Ascending aorta (tissue), 2 donors: ENCODE results near the gene ARHGAP26. TPM values are rescaled to one million over a fixed set of nuclear protein-coding genes. Genes with fewer than 3 reads are reported as not detected.

ENCODE experiments used
- DNase-seq, 2 donors: peaks; one replicate each; pipeline ENCODE4 v3.0.0-alpha.2; 2019; ENCODE audit warnings: low spot score in 2 of 2
- H3K27ac ChIP-seq, 2 donors: fragments of 200-600 bp; sonication (generic); one replicate each; pipeline ENCODE4 v1.5.1; 2016 to 2017; ENCODE audit warnings: mild to moderate bottlenecking in 1 of 2
- H3K27me3 ChIP-seq: fragments of 200-600 bp; sonication (generic); one replicate; pipeline ENCODE4 v1.5.1; 2017
- H3K36me3 ChIP-seq, 2 donors: fragments of 200-600 bp; sonication (generic); one replicate each; pipeline ENCODE4 v1.5.1; 2016
- H3K4me1 ChIP-seq, 2 donors: fragments of 200-600 bp; sonication (generic); one replicate each; pipeline ENCODE4 v1.5.1; 2016 to 2017; ENCODE audit warnings: mild to moderate bottlenecking in 1 of 2
- H3K4me3 ChIP-seq, 2 donors: fragments of 200-600 bp; sonication (generic); one replicate each; pipeline ENCODE4 v1.5.1; 2016 to 2017; ENCODE audit warnings: mild to moderate bottlenecking in 1 of 2
- H3K9me3 ChIP-seq, 2 donors: fragments of 200-600 bp; sonication (generic); one replicate each; pipeline ENCODE4 v1.5.1; 2016
- CTCF ChIP-seq, 3 experiments: fragments of 200-600 bp in 2 of 3; fragments of 450-650 bp in 1 of 3; sonication (generic) in 2 of 3; IDR thresholded peaks; one replicate each; pipeline ENCODE4 v1.5.1; 2016 to 2019; ENCODE audit warnings: antibody characterized with exemption in 3 of 3, mild to moderate bottlenecking in 1 of 3, moderate library complexity in 1 of 3
- intact Hi-C: fragments of 100-400 bp; cut with DNase I; formaldehyde crosslinking; loops from one replicate; pipeline ENCODE4 v1.15.1; 2023
- total RNA-seq: library from RNA; depleted of rRNA; stranded (reverse); fragments of >200 nt; gene quantifications from one replicate; pipeline ENCODE4 v1.1.0, GENCODE V29; 2016

Gene ARHGAP26
- total RNA-seq, 1 donor from 2014 or later = 34.9 TPM

- Histone ChIP-seq H3K9me3 (peaks cover 0 to 8% of the 10 kb centered on the region in 2 donors), H3K36me3 (no peaks in the 10 kb centered on the region), H3K4me3 (no peak overlapping the region), H3K27me3 (no peaks in the 10 kb centered on the region), H3K27ac (no peak overlapping the region), H3K4me1 (no peaks in the 10 kb centered on the region)
- intact Hi-C loops = no loop called here
- DNase-seq = no peak
- no peak for TF ChIP-seq CTCF (IDR thresholded peaks at IDR 0.05)
Measured at GRCh38 chr5:143268388-143268787, 498.2 kb downstream of the ARHGAP26 start.

GRCh38 chr5:143271431-143271830 is 501.3 kb downstream of the ARHGAP26 start:
- no peaks in the 10 kb centered on the region for H3K27me3 ChIP-seq
- H3K27ac ChIP-seq = no peak overlapping the region
- no peak for DNase-seq
- TF ChIP-seq CTCF (IDR thresholded peaks at IDR 0.05) = no peak
- peaks cover 0 to 8% of the 10 kb centered on the region in 2 donors for H3K9me3 ChIP-seq
- intact Hi-C loops = no loop called here
- no peak overlapping the region for H3K4me3 ChIP-seq
- no peaks in the 10 kb centered on the region for H3K36me3 ChIP-seq
- H3K4me1 ChIP-seq = no peaks in the 10 kb centered on the region

DNA sequence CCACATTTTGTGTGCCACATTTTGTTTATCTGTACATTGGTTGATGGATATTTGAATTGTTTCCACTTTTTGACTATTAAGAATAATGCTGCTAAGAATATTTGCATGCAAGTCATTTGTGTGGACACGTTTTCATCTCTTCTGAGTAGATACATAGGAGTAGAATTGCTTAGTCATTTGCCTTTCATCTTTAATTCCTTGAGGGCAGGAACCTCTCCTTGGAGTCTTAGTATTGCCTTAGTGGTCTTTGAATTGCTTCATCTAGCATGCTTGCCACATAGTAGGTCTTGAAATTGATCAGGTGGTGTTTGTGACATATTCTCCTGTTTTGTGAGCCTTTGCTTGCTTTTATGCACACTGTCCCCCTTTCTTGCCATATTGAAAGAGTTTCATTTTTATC is 504.8 kb downstream of the ARHGAP26 start:
- no peak for TF ChIP-seq CTCF (IDR thresholded peaks at IDR 0.05)
- Histone ChIP-seq H3K27me3 (no peaks in the 10 kb centered on the region), H3K4me1 (no peaks in the 10 kb centered on the region), H3K27ac (no peak overlapping the region), H3K36me3 (no peaks in the 10 kb centered on the region), H3K4me3 (no peak overlapping the region), H3K9me3 (no peaks in the 10 kb centered on the region)
- DNase-seq = no peak
- intact Hi-C loops = no loop called here

GRCh38 chr5:143275512-143276363 is 505.6 kb downstream of the ARHGAP26 start:
- intact Hi-C loops = no loop called here
- DNase-seq = no peak

GRCh38 chr5:143277536-143277935 is 507.4 kb downstream of the ARHGAP26 start:
- H3K9me3 ChIP-seq = no peaks in the 10 kb centered on the region
- H3K27ac ChIP-seq = no peak overlapping the region
- H3K4me1 ChIP-seq = no peaks in the 10 kb centered on the region
- H3K4me3 ChIP-seq = no peak overlapping the region
- no peak for TF ChIP-seq CTCF (IDR thresholded peaks at IDR 0.05)
- no peak for DNase-seq
- H3K36me3 ChIP-seq = peaks cover 0 to 7% of the 10 kb centered on the region in 2 donors
- intact Hi-C loops = no loop called here
- H3K27me3 ChIP-seq = no peaks in the 10 kb centered on the region

More at GRCh38 chr5:143275512-143276363, 505.6 kb downstream of the ARHGAP26 start:
- Histone ChIP-seq H3K27me3 (no peaks in the 10 kb centered on the region), H3K36me3 (peaks cover 0 to 3% of the 10 kb centered on the region in 2 donors), H3K4me3 (no peak overlapping the region), H3K4me1 (no peaks in the 10 kb centered on the region), H3K27ac (no peak overlapping the region), H3K9me3 (no peaks in the 10 kb centered on the region)
- TF ChIP-seq CTCF (IDR thresholded peaks at IDR 0.05) = no peak

Other genes starting within 250 kb of the ARHGAP26 start
- gene FGF1, start 84.3 kb upstream of the ARHGAP26 start, total RNA-seq = 23.5 TPM